Measurements from ENCODE around the gene CTDSP2.

CTDSP2 gene

DNA sequence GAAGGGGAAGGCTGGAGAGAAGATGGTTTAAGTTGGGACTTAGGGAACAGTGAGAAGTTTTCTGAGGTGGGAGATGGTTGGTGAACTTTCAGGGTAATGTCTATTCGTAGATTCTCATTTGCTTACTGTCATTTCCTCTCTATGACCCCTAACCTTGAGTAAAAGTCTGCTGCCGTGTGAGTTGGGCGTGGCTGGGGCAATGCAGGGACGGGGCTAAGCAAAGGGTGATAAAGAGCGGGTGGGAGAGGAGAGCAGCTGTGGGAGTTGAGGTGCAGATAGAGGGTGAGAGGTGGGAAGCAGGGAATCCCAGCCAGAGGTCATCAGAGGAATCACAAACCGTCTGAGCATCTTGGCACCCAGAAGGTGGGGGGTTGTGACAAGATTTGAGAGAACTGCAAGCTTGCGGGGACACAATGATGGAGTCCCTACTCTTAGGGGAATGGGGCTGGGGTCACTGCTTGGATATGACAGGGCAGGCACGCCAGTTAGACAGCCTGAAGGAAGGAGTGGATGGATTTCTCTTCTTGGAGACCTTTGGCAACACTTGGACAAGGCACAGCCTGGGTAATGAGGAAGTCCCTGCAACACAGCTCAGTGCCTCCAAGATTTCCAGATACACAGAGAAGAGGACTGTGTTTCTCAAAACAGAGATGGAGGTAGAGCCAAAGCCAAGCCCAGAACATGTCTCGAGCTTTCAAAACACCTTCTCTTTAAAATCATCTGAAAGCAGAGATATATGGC lies 45.9 kb upstream of the CTDSP2 start:
- H3K4me3 ChIP-seq (ENCODE audit: control insufficient read depth, low read depth, low read length), result no peak overlapping the region
- DNase-seq (ENCODE audit: low read depth), result no peak
- TF ChIP-seq CTCF (conservative IDR thresholded peaks at IDR 0.05; ENCODE audit: control insufficient read depth, insufficient read depth, low read depth, low read length), result no peak

GRCh38 chr12:57891542-57892228 lies 45.2 kb upstream of the CTDSP2 start:
- no peak overlapping the region for H3K4me3 ChIP-seq (ENCODE audit: control insufficient read depth, low read depth, low read length)
- DNase-seq (ENCODE audit: low read depth), result peak; percentile 43
- no peak for TF ChIP-seq CTCF (conservative IDR thresholded peaks at IDR 0.05; ENCODE audit: control insufficient read depth, insufficient read depth, low read depth, low read length)

GRCh38 chr12:57890191-57891115 lies 43.9 kb upstream of the CTDSP2 start:
- TF ChIP-seq CTCF (conservative IDR thresholded peaks at IDR 0.05; ENCODE audit: control insufficient read depth, insufficient read depth, low read depth, low read length), result no peak
- DNase-seq (ENCODE audit: low read depth), result peak; percentile 68
- H3K4me3 ChIP-seq (ENCODE audit: control insufficient read depth, low read depth, low read length), result no peak overlapping the region

DNA sequence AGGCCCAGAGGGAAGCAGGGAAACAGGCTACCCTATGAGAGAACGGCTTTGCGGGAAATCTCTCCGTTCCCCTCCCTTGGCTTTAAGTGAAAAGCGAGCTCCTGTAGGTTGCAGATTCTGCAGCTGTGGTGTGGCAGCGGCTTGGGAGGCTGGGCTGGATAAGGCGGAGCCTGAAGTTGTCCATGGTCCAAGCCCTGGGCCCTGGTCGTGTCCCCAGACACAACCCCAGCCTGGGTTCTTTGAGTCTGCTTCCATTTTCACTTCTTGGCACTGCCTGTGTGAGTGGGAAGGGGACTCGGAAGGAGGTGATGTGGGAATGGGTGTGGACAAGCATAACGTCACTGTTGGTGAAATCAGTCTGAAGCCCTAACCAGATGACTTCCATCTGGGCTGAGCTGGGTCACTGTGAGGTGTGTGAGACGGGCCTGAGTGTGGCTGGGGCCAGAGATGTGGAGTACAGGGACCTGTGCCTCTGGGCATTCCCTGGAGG lies 43.0 kb upstream of the CTDSP2 start:
- DNase-seq (ENCODE audit: low read depth), result peak; percentile 98
- no peak for TF ChIP-seq CTCF (conservative IDR thresholded peaks at IDR 0.05; ENCODE audit: control insufficient read depth, insufficient read depth, low read depth, low read length)
- H3K4me3 ChIP-seq (ENCODE audit: control insufficient read depth, low read depth, low read length), result peak overlapping the region; percentile 2

- no peak for TF ChIP-seq CTCF (conservative IDR thresholded peaks at IDR 0.05; ENCODE audit: control insufficient read depth, insufficient read depth, low read depth, low read length)
- DNase-seq (ENCODE audit: low read depth), result peak; percentile 81
- no peak overlapping the region for H3K4me3 ChIP-seq (ENCODE audit: control insufficient read depth, low read depth, low read length)
Measured at GRCh38 chr12:57888409-57889157, 42.1 kb upstream of the CTDSP2 start.
